Stimulated activated CD8-positive, alpha-beta memory T cell treated with anti-CD3 and anti-CD28 coated beads, Interleukin-12 subunit alpha, Interleukin-12 subunit beta, amount 100 ng/mL, for 4 hours (primary cell): Measurements from ENCODE around the gene IGFBP5.

ENCODE experiments used
- DNase-seq: peaks from one replicate; pipeline ENCODE4 v3.0.0-alpha.2; 2020; ENCODE audit warnings: low read depth

Gene IGFBP5

DNA sequence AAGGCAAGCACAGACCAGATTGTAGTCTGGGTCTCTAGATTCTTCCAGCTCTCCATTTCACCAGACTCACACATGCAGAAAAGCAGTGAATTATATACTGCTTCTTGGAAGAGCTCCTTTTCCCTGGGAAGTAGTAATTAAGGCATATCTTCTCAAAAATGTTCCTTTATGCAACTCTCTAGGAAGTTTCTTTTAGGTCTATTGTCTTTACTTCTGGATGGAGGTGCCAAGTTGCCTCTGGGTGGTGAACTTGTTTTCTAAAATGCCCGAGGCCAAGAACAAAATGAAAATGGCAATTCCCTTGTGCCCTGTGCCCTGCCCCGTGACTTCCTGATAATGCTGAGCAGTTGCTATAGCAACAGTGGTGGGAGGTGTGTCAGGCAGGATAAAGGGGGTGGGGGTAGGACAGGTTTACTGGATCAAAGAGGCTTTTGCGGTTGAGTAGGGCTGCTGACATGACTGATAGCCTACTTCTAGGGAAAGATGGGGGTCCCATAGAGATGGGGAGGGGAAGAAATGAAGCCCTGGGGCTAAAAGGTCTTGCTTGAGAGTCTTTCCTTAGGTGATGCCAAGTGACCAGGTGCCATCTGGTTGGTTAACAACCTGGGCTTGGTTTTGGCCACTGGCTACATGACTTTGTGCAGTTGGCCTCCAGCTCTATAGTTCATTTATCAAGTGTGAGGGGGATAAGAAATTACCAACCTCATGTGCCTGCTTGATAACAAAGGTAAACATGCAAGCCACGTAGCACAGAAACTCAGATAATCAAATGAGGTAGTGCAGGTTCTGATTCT, 50.3 kb downstream of the IGFBP5 start:
- DNase-seq: no peak

DNA sequence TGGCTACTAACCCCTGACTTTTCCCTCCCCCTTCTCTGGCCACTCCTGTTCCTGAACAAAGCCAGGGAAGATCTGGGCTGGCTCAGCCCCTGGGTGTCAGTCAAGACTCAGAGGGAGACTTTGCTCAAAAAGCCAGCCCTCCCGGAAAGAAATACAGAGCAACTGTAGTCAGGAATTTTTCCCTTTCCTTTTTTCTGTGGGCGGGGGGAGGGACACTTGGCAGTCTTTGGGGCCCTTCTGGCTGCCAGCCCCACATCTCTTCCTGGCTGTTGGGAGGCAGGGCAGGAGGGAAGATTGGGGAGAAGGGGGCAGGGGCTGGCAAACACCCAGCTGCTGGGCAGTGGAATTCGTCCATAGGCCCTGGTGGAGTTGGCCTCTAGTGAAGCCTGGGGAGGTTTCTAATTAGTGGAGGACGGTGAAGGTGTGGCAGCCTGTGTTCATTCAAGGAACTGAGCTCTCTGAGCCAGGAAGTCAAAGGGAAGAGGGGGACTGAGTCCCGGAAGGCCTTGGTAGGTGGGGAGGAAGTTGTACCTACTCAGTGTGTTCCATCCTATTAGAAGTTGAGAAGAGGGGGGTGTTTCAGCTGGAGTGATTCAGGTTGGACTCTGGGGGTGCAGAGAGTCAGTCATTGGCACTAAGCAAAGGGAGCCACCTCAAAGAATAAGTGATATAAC, 51.2 kb downstream of the IGFBP5 start:
- no peak for DNase-seq

DNA sequence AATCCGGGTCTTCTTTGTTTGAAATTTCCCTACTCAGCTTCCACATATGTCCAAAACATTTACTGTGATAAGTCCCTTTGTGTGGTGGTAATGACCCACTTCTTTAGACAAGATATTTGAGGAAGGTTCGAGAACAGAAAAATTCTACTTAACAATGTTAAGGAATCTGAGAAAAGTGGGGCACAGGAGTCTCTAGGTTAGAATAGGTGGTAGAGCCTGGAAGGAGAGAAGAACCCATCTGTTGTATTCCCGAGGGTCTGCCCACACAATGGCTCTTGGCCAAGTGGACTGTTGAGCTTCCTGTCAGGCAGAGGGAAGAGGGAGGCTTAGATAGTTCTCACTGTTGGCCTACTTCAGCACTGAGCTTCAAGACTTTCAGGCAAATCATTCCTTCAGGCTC, 57.9 kb downstream of the IGFBP5 start:
- no peak for DNase-seq

DNA sequence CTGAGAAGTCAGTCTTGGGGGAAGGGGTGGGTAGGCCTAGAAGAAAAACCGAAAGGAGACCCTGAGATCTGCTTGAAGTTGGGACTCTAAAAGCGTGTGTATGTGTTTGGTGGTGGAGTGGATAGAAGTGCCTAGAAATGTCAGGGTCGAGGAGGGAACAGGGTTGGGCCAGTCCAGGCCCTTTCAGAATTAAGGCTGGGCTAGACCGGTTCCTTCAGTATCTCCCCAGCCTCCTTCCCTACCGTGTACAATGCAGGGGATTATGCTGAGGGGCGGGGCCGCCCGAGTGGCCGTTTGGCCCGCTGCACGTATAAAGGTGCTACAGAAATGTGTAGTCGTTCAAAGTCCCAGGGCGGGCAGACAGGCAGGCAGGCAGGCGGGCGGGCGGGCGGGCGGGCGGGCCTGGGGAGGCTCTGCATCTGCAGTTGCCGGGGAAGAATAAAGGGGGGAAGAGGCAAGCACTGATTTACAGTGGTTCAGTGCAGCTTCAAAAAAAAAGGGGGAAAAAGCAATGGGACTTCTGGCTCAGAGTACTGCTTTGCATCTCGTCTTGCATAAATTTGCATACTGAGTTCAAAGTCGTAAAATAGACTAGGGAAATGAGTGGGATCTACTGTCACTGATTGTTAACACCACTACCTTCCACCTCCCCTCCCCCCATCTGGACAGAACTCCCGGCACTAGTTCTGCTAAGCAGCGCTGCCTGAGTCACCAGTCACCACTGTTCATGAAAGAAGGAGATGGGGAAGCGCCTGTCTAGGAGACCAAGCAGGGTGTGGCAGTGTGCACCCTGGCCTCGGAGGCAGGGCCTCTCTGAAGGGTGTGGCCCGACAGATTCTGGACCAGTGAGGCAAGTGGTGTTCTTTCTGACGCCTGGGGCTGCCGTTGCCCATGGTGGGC, 58.5 kb downstream of the IGFBP5 start:
- DNase-seq: no peak

DNA sequence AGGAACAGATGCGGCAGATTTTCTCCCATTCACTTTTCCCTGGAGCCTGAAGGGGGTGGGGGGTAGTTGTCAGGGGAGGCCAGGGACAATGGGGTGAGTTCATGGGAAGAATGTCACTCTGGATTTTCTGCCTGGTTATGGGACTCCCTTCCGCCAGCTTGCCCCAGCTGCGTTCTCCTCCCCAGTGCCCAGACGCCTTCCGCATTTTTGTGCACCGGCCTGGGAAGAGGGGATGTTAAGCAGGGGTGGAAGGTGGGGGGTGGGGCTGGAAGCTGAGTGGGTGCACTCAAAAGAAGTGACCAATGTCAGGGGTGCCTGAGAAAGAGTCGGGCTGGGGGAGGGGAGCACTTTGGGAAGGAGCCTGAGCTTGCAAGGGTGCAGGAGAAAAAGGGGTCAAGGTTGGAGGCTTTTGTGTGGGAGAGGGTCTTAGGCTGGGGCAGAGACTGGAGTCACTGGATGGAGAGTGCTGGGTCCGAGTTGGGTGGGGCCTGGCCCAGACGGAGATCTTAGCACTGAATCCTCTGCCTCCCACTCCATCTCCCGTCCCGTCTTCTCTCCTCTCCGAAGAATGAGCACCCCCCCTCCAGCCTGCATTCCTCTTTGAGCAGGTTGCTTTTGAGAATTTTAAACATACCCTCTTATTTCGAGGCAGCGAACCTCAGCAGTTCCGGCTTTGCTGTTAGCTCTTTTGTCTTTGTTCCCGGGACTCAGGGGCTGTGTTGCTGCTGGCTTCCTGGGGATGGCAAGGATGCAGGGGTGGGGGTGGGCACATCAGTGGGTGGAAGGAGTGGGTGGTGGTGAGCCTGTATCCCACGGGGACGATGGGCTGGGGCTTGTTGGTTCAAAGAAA, 59.4 kb downstream of the IGFBP5 start:
- no peak for DNase-seq

DNA sequence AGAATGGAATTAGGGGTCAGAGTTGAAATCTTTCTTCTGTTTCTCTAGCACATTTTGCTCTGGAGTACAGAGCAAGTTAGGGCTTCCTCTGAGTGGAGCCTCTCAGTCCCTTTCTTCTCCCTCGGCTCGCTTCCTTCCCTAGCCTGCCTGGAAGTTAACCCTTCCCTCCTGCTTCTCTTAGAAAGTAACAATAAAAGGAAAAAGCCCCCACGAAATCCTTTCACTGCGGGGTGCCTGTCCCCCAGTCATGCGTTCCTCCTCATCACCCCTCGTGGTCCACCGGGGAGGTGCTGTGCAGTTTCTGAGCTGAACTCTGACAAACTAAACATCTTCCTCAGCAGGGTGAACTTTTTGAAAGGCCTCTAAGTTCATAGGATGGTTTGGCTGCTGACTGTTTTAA, 60.2 kb downstream of the IGFBP5 start:
- no peak for DNase-seq

DNA sequence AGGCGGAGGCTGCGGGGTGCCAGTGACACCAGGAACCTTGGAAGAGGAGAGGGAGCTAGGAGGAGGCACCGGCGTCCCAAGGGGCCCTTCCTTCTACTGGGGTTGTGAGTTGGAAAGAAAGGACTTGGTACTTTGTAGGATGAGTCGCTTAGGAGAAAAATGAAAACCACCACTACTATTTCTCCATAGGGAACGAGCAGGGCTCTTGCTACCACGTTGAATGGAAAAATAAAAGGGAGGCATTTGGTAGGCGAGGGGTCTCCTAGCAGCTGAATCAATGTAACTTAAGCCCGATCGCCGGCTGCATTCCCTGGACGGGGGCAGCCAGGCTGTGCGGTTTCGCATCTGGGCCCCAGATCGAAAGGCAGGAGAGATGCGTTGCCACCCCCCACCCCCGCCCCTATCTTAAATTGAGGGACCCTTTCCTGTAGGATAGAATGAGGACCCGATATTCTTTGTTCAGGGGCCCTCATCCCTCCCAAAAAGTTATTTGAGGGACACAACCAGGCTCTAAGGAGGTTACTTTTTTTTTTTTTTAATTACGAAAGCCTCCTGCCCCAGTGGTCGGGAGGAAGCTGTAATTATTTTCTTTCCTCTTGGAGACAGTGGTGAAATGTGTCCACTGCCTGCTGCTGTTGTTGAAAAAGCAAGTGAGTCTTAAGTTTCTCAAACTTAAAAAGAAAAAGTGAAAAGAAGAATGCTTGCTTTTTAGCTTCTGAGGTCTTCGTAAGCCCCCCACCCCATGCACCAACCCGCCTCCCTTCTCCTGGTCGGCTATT, 60.8 kb downstream of the IGFBP5 start:
- no peak for DNase-seq

DNA sequence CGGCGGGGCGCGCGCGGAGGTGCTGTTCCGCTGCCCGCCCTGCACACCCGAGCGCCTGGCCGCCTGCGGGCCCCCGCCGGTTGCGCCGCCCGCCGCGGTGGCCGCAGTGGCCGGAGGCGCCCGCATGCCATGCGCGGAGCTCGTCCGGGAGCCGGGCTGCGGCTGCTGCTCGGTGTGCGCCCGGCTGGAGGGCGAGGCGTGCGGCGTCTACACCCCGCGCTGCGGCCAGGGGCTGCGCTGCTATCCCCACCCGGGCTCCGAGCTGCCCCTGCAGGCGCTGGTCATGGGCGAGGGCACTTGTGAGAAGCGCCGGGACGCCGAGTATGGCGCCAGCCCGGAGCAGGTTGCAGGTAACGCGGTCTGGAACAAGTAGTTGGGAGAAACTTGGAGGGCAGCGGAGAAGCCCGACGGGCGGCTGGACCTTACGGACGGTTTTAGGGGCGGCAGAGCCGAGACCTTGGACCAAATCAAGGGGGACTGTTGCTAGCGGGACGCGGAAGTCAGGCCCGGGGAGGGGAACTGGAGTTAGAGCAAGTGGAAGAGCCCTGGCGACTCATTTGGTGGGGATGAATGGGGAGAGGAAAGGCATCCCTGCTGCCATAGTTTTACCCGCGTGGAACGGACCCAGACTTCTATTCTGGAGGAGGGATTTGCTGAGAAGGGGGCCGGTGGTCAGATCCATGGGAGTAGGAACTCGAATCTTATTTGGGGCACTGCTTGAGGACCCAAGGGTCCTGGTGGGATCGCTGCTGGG, 61.6 kb downstream of the IGFBP5 start:
- no peak for DNase-seq

DNA sequence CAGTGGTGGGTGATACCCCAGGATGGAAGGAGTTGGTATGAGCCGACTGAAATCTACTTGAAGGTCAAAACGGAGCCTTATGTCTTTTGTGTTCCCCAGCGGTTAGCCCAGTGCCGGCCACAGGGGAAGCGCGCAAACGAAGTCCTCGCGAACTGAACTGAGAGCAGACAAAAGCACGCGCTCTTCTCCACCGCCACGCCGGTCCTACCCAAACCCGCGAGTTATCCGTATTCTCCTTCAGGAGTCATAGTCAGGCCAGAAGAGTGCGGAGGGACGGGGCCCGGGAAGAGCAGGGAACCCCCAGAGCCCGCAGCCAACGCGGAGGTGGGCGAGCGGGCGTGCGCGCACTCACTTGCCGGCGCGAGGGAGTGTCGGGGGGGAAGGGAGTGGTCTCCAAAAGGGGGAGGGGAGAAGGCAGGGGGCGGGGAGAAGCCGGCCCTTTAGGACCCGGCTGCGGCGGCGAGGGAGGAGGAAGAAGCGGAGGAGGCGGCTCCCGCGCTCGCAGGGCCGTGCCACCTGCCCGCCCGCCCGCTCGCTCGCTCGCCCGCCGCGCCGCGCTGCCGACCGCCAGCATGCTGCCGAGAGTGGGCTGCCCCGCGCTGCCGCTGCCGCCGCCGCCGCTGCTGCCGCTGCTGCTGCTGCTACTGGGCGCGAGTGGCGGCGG, 62.3 kb downstream of the IGFBP5 start, which contains the start of gene IGFBP2:
IGFBP2 (plus strand) TSS at position 469 of the 664 bp plus-strand sequence; CDS start at position 573, 104 bp downstream.
- DNase-seq: peak; percentile 1

DNA sequence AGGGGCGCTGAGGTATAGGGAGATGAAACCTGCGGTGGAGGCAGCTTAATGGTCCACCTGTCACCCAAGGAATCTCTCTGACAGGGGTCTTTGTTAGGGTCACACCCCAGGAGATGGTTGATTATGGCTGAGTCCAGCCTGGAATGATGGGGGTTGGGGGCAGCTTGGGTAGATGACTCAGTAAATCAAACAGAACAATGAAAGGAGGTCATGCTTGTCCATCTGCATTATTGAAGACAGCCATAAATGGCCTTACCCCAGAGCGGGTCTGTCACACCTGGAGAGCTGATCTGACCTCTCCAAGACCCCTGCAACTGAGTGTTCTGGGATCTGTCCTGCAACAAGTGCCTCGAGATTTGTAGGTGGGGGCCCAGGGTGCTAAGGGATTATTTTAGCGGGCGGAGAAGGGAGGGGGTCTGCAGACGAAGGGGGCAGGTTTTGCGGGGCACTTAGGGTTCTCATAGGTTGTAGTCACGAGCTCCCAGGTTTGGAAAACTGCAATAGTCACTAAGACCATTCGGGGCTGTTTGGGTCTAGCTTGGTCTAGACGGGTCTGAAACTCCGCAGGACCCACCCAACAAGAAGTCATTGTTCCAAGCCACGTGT, 62.9 kb downstream of the IGFBP5 start:
- no peak for DNase-seq

DNA sequence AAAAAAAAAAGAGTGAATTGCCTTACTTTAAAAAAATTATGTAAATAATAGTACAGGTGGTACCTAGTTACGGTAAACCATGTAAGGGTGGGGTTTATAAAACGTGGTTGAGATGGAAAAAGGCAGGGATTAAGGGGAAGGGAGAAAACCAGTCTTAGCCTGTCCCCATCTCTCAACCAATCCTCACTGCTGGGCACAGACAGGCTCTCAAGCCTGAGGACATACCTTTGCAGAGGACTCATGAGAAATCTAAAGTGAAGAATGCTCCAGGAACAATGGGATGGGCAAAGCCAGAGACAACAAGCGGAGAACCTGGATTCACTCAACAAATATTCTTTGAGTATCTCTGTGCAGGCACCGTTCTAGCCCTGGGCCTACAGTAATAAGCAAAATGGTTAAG, 65.6 kb downstream of the IGFBP5 start:
- DNase-seq: no peak

DNA sequence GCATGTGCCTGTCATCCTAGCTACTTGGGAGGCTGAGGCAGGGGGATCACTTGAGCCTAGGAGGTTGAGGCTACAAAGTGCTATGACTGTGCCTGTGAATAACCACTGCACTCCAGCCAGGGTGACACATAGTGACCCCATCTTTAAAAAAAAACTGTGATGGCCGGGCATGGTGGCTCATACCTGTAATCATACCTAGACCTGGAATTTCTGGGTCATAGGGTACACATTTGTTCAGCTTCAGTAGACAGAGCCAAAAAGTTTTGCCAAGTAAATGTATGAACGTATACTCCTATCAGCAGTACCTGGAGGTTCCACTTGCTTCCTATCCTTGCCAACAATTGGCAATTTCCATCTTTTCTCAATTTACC, 68.5 kb downstream of the IGFBP5 start:
- no peak for DNase-seq

DNA sequence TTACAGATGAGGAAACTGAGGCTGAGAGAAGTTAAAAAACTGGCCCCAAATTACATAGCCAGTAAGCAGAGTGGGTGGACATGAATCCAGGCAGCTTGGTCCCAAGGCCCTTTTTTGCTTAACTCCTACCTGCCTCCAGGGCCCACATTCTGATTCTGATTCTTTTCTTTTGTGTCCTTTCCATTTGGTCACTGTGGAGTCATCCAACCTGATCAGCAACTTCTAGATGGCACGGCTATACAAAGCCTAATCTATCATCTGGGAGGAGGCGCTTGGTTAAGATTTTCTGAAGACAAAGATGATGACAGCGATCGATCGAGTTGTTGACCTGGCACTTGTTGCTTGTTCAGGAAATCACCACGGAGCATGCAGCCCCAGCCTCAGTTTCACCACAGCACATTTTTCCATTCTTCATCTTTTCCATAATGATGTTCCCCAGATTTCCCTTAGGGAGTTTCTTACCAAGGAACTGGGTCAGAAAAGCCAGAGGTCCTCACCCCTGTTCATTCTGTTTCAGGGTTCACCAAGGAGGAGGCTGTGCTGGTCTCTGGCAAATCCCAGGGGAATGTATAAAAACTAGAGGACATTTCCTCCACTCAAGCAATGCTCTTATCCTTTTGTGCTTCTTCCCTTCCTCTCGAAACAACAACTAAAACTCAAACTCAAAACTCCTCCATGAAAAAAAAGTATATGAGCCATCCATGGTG, 69.0 kb downstream of the IGFBP5 start:
- no peak for DNase-seq

DNA sequence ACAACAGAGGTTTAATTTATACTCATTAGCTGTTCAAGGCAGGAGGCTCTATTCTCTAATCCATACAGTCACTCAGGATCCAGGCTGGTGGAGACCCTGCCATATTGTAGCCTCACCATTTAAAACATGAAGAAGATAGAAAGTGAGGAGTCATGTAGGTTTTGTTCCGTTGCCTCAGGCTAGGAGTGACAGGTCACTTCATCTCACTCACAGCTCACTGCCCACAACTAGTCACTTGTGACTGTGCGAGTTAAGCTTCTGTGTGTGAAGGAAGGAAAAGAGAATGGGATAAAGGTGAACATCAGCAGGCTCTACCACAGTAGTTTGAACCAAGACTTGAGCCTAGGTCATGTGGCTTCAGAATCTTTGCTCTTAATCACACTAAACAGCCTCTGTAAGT, 71.1 kb downstream of the IGFBP5 start:
- DNase-seq: no peak

DNA sequence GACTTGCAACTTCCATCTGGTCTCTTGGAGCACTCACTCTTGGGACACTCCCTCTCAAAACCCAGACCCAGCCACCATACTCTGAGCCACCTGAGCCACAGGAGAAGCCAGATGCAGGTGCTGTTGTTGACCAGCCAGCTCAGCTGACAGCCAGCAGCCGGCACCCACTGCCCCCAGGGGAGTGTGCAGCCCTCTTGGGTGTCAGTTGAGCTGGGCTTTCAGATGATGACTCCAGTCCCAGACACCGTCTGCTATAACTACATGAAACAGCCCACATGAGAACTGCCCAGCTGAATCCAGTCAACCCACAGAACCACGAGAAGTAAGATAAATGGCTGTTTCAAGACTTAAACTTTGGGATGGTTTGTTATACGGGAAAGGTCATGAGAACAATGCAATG, 72.8 kb downstream of the IGFBP5 start:
- no peak for DNase-seq
